CD4-positive, alpha-beta T cell (primary cell): ENCODE results near the gene MYO1D. TPM values are rescaled to one million over a fixed set of nuclear protein-coding genes. Genes with fewer than 3 reads are reported as not detected.

ENCODE experiments used
- ATAC-seq: fragments of 200-7000 bp; cut with Tn5 transposase; one replicate; pipeline ENCODE4 v1.10.0; 2022; ENCODE audit warnings: mild to moderate bottlenecking; ENCODE audit not compliant: poor library complexity
- CTCF ChIA-PET: fragments of 350-600 bp; sonication (Branson Sonifier 250); formaldehyde crosslinking; loops from one replicate; lab custom pipeline; 2021; ENCODE audit warnings: antibody characterized with exemption, inconsistent platforms; lab: Charles Lee
- POLR2A ChIA-PET: fragments of 350-600 bp; sonication (Branson Sonifier 250); formaldehyde crosslinking; loops from one replicate; lab custom pipeline; 2021; ENCODE audit warnings: antibody characterized with exemption, inconsistent platforms; lab: Charles Lee
- DNase-seq, 14 experiments: peaks; one replicate each; pipeline ENCODE4 v3.0.0-alpha.2; 2013 to 2020; ENCODE audit warnings: mixed read lengths in 2 of 14
- H3K27ac ChIP-seq, 2 donors: one replicate each; pipeline versions ENCODE4 v1.5.1 to v1.7.0; 2013; ENCODE audit warnings: low read length in 2 of 2, low read depth in 1 of 2, mild to moderate bottlenecking in 1 of 2
- H3K27me3 ChIP-seq, 2 experiments: 1 replicate in 1 of 2; 2 replicates in 1 of 2; pipeline versions ENCODE4 v1.6.1 to v1.7.0; 2013; ENCODE audit warnings: low read length in 2 of 2, control low read depth in 1 of 2, mild to moderate bottlenecking in 1 of 2, moderate library complexity in 1 of 2; ENCODE audit not compliant: insufficient read depth in 2 of 2, control insufficient read depth in 1 of 2
- H3K36me3 ChIP-seq: one replicate; pipeline ENCODE4 v1.6.1; 2013; ENCODE audit warnings: low read length, control low read depth; ENCODE audit not compliant: insufficient read depth
- H3K4me1 ChIP-seq: one replicate; pipeline ENCODE4 v1.6.1; 2013; ENCODE audit warnings: low read length, control low read depth; ENCODE audit not compliant: insufficient read depth
- H3K4me3 ChIP-seq: one replicate; pipeline ENCODE4 v1.5.1; 2013; ENCODE audit warnings: mild to moderate bottlenecking, low read length, moderate library complexity
- H3K9me3 ChIP-seq, 2 experiments: 1 replicate in 1 of 2; 2 replicates in 1 of 2; pipeline versions ENCODE4 v1.6.1 to v1.7.0; 2013; ENCODE audit warnings: low read length in 2 of 2, mild to moderate bottlenecking in 2 of 2, control low read depth in 1 of 2, moderate library complexity in 1 of 2; ENCODE audit not compliant: control insufficient read depth in 1 of 2, insufficient read depth in 1 of 2
- H3K27ac Mint-ChIP-seq: one replicate; pipeline ENCODE4 v1.8.0; 2020; ENCODE audit warnings: mixed read lengths
- H3K27me3 Mint-ChIP-seq: one replicate; pipeline ENCODE4 v1.8.0; 2021; ENCODE audit warnings: mixed read lengths
- H3K36me3 Mint-ChIP-seq: one replicate; pipeline ENCODE4 v1.8.0; 2021; ENCODE audit warnings: low read depth, mixed read lengths
- H3K4me1 Mint-ChIP-seq: one replicate; pipeline ENCODE4 v1.8.0; 2021; ENCODE audit warnings: low read depth, mixed read lengths
- H3K4me3 Mint-ChIP-seq: one replicate; pipeline ENCODE4 v1.8.0; 2020; ENCODE audit warnings: mild to moderate bottlenecking, mixed read lengths
- H3K9me3 Mint-ChIP-seq: one replicate; pipeline ENCODE4 v1.8.0; 2020; ENCODE audit warnings: mixed read lengths
- intact Hi-C, 2 experiments: fragments of 100-400 bp; cut with DNase I in 1 of 2; cut with micrococcal nuclease in 1 of 2; formaldehyde crosslinking; loops; one replicate each; pipeline versions ENCODE4 v1.15.1 to v1.9.0; 2023 to 2025; cut with DNase I, micrococcal nuclease
- total RNA-seq, 174 experiments: library from RNA in 2 of 174; stranded (reverse) in 2 of 174; gene quantifications; one replicate each; pipeline ENCODE4 v1.2.3 and lab custom pipeline; 2021 to 2026
- TF ChIP-seq, protein P1 (sequence below): fragments of 200-600 bp; IDR thresholded peaks from one replicate; pipeline ENCODE4 v1.8.0; 2022; ENCODE audit warnings: antibody characterized with exemption, mild to moderate bottlenecking

Gene MYO1D
- total RNA-seq, 2 experiments from 2014 or later, result 5.8 to 6.4 TPM

DNA sequence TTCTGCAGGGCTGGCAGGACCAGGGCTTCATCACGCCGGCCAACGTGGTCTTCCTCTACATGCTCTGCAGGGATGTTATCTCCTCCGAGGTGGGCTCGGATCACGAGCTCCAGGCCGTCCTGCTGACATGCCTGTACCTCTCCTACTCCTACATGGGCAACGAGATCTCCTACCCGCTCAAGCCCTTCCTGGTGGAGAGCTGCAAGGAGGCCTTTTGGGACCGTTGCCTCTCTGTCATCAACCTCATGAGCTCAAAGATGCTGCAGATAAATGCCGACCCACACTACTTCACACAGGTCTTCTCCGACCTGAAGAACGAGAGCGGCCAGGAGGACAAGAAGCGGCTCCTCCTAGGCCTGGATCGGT lies 388.8 kb downstream of the MYO1D start:
- DNase-seq (no peak), ATAC-seq (no peak)
- Mint-ChIP-seq H3K27me3 (no peaks in the 10 kb centered on the region), H3K27ac (peak overlapping the region; percentile 95), H3K36me3 (peaks cover 38% of the 10 kb centered on the region), H3K4me3 (peak overlapping the region; percentile 89), H3K4me1 (peaks cover 74% of the 10 kb centered on the region), H3K9me3 (no peaks in the 10 kb centered on the region)
- CTCF ChIA-PET, result interaction anchor here (3.3 kb wide), 1 partner anchor 36 kb away, joined by 12 read pairs; no protein-coding TSS in a partner anchor
- TF ChIP-seq, protein P1, sequence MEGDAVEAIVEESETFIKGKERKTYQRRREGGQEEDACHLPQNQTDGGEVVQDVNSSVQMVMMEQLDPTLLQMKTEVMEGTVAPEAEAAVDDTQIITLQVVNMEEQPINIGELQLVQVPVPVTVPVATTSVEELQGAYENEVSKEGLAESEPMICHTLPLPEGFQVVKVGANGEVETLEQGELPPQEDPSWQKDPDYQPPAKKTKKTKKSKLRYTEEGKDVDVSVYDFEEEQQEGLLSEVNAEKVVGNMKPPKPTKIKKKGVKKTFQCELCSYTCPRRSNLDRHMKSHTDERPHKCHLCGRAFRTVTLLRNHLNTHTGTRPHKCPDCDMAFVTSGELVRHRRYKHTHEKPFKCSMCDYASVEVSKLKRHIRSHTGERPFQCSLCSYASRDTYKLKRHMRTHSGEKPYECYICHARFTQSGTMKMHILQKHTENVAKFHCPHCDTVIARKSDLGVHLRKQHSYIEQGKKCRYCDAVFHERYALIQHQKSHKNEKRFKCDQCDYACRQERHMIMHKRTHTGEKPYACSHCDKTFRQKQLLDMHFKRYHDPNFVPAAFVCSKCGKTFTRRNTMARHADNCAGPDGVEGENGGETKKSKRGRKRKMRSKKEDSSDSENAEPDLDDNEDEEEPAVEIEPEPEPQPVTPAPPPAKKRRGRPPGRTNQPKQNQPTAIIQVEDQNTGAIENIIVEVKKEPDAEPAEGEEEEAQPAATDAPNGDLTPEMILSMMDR, result no peak
- no peaks in the 10 kb centered on the region for H3K9me3 ChIP-seq
- H3K36me3 ChIP-seq, result peaks cover 14% of the 10 kb centered on the region
- peaks cover 61% of the 10 kb centered on the region for H3K4me1 ChIP-seq
- H3K27ac ChIP-seq, result peak overlapping the region in 1 of 2 donors; percentile 21
- intact Hi-C loops, result loop anchor here (2.0 to 10.0 kb wide), 2 partner anchors 15 to 387 kb away; partner anchors contain the start of gene MYO1D (in 2 of the 2)
- H3K27me3 ChIP-seq, result no peaks in the 10 kb centered on the region
- POLR2A ChIA-PET, result interaction anchor here (0.9 to 8.1 kb wide), 9 partner anchors 10 to 120 kb away, joined by 3 to 152 read pairs (median 16); no protein-coding TSS in a partner anchor
- peak overlapping the region; percentile 75 for H3K4me3 ChIP-seq

DNA sequence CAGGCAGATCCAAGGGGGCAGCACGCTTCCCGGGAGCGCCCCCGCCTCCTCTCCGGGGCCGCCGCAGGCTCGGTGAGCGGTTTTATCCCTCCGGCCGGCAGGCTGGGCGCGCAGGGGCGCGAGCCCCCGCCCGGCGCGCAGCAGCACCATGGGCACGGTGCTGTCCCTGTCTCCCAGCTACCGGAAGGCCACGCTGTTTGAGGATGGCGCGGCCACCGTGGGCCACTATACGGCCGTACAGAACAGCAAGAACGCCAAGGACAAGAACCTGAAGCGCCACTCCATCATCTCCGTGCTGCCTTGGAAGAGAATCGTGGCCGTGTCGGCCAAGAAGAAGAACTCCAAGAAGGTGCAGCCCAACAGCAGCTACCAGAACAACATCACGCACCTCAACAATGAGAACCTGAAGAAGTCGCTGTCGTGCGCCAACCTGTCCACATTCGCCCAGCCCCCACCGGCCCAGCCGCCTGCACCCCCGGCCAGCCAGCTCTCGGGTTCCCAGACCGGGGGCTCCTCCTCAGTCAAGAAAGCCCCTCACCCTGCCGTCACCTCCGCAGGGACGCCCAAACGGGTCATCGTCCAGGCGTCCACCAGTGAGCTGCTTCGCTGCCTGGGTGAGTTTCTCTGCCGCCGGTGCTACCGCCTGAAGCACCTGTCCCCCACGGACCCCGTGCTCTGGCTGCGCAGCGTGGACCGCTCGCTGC lies 389.3 kb downstream of the MYO1D start:
- peak in 7 of 14 experiments; percentile 23 to 60 (median 40) for DNase-seq
- Histone ChIP-seq H3K36me3 (peaks cover 19% of the 10 kb centered on the region), H3K27ac (peak overlapping the region in 1 of 2 donors; percentile 35), H3K9me3 (no peaks in the 10 kb centered on the region), H3K4me3 (peak overlapping the region; percentile 75), H3K27me3 (no peaks in the 10 kb centered on the region), H3K4me1 (peaks cover 56% of the 10 kb centered on the region)
- intact Hi-C loops, result loop anchor here (2.0 to 10.0 kb wide), 2 partner anchors 15 to 387 kb away; partner anchors contain the start of gene MYO1D (in 2 of the 2)
- H3K27ac Mint-ChIP-seq, result peak overlapping the region; percentile 95
- ChIA-PET CTCF (interaction anchor here (0.8 to 3.3 kb wide), 6 partner anchors 26 to 171 kb away, joined by 3 to 21 read pairs (median 6); partner anchors contain the start of gene PSMD11), POLR2A (interaction anchor here (0.8 to 8.1 kb wide), 17 partner anchors 8 to 146 kb away, joined by 3 to 152 read pairs (median 6); partner anchors contain the start of genes C17orf75 and PSMD11)
- TF ChIP-seq, protein P1, result no peak
- H3K4me1 Mint-ChIP-seq, result peaks cover 69% of the 10 kb centered on the region
- no peak for ATAC-seq
- no peaks in the 10 kb centered on the region for H3K9me3 Mint-ChIP-seq
- no peaks in the 10 kb centered on the region for H3K27me3 Mint-ChIP-seq
- peaks cover 38% of the 10 kb centered on the region for H3K36me3 Mint-ChIP-seq
- peak overlapping the region; percentile 89 for H3K4me3 Mint-ChIP-seq

DNA sequence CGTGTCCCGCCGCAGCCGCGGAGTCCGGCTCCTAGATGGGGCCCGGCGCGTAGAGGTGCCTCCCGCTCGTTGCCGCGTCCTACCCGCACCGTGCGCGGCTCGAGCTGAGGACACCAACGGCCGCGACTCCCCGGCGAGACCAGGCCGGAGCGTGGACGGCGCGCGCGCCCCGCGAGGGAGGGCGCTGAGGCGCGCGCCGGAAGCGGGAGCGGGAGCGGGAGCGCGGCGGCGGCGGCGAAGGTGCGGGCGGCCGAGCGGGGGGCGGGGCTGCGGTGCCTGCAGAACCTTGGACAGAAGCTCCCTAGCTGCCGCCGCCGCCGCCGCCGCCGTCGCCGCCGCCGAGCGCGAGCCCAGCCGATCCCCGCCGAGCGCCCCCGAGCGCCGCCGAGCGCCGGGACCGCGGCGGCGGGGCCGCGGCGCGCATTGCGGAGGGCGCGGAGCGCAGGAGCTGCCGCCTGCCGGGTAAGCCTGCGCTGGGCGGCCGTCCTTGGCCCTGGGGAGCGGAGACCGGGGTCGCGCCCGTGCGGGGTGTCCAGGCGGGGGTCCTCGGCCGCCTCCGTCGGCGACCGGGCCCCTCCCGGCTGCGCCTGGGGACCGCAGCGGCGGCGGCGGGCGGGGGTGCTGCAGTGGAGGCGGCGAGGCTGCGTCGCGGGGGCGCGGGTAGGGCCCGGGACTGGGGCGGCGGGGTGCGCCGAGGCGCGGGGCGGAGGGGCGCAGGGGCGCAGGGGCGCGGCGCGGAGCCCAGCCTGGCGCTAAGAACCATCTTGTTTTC lies 390.0 kb downstream of the MYO1D start, which contains the start of gene CDK5R1:
CDK5R1 (plus strand) TSS at position 293 of the 772 bp plus-strand sequence. CDS start 628 bp downstream, outside the sequence.
- Mint-ChIP-seq H3K4me3 (peak within 1 kb of the TSS; percentile 90), H3K27ac (peak within 1 kb of the TSS; percentile 95), H3K4me1 (peaks cover 61% of the 10 kb centered on the region), H3K27me3 (no peaks in the 10 kb centered on the region), H3K36me3 (peaks cover 40% of the 10 kb centered on the region), H3K9me3 (no peaks in the 10 kb centered on the region)
- POLR2A ChIA-PET, result interaction anchor here (0.7 to 8.1 kb wide), 20 partner anchors 9 to 390 kb away, joined by 3 to 152 read pairs (median 4); partner anchors contain the start of genes C17orf75, MYO1D and PSMD11
- Histone ChIP-seq H3K4me3 (peak within 1 kb of the TSS; percentile 75), H3K27me3 (no peaks in the 10 kb centered on the region), H3K4me1 (peaks cover 49% of the 10 kb centered on the region), H3K9me3 (no peaks in the 10 kb centered on the region), H3K36me3 (peaks cover 25% of the 10 kb centered on the region), H3K27ac (peak within 1 kb of the TSS; percentile 21 to 35)
- TF ChIP-seq, protein P1, result no peak
- intact Hi-C loops, result loop anchor here (10.0 kb wide), 1 partner anchor 388 kb away; the partner anchor contains the start of gene MYO1D (in 2 of the 2)
- CTCF ChIA-PET, result interaction anchor here (0.8 to 3.3 kb wide), 8 partner anchors 25 to 172 kb away, joined by 3 to 21 read pairs (median 6); partner anchors contain the start of gene PSMD11
- DNase-seq (peak; percentile 55 to 93 (median 74)), ATAC-seq (peak; percentile 73)
